Epithelial cell of proximal tubule (primary cell): ENCODE measurements around the gene CBX2. TPM values are rescaled to one million over a fixed set of nuclear protein-coding genes. Genes with fewer than 3 reads are reported as not detected.
A peak's percentile ranks its signal among the peaks of the same experiment; 100 is the strongest.

ENCODE experiments used
- DNase-seq: peaks from one replicate; pipeline ENCODE4 v3.0.0-alpha.2; 2011; ENCODE audit warnings: low read depth
- H3K4me3 ChIP-seq: 2 replicates; pipeline ENCODE4 v1.5.1; 2011; ENCODE audit warnings: low read depth, mild to moderate bottlenecking, low read length
- CTCF ChIP-seq: conservative IDR thresholded peaks from 2 replicates; pipeline ENCODE4 v1.5.1; 2012; ENCODE audit warnings: low read depth, mild to moderate bottlenecking, low read length
- total RNA-seq: library from RNA; depleted of rRNA; stranded (reverse); fragments of >200 nt; gene quantifications from 2 replicates; pipeline ENCODE4 v1.2.3, GENCODE V29; 2015

Gene CBX2
- total RNA-seq, 1 donor from 2014 or later, result 7.6 TPM

GRCh38 chr17:79809530-79810129, 31.7 kb downstream of the CBX2 start:
- peak overlapping the region; percentile 8 for H3K4me3 ChIP-seq
- no peak for DNase-seq
- no peak for TF ChIP-seq CTCF

- H3K4me3 ChIP-seq, result peak overlapping the region; percentile 28
- TF ChIP-seq CTCF, result no peak
- no peak for DNase-seq
Observed at GRCh38 chr17:79810130-79811010, 32.4 kb downstream of the CBX2 start.

GRCh38 chr17:79811011-79811867, 33.3 kb downstream of the CBX2 start:
- no peak for DNase-seq
- TF ChIP-seq CTCF, result peak; percentile 69
- H3K4me3 ChIP-seq, result peak overlapping the region; percentile 10

- peak overlapping the region; percentile 10 for H3K4me3 ChIP-seq
Observed at GRCh38 chr17:79811868-79812352, 34.0 kb downstream of the CBX2 start.

GRCh38 chr17:79812353-79813258, 34.7 kb downstream of the CBX2 start:
- TF ChIP-seq CTCF, result no peak
- DNase-seq, result no peak
- H3K4me3 ChIP-seq, result peak overlapping the region; percentile 44

More at GRCh38 chr17:79811868-79812352, 34.0 kb downstream of the CBX2 start:
- DNase-seq, result no peak
- TF ChIP-seq CTCF, result no peak
